Activated CD4-positive, alpha-beta T cell treated with anti-CD3 and anti-CD28 coated beads, Interleukin-2, amount 10 ng/mL, durations not matched to agents 24 days and 14 days (primary cell): ENCODE results near the gene EXPH5. TPM values are rescaled to one million over a fixed set of nuclear protein-coding genes. Genes with fewer than 3 reads are reported as not detected.
"Not testable (repeated sequence)": the region's sequence is repeated elsewhere in the genome, so short reads cannot be mapped to it uniquely, and the experiment has no call there.

Experiments used
- DNase-seq: peaks from one replicate; pipeline ENCODE4 v3.0.0; 2022
- H3K27ac Mint-ChIP-seq: one replicate; pipeline ENCODE4 v1.8.0; 2022; ENCODE audit warnings: mild to moderate bottlenecking, mixed read lengths
- H3K27me3 Mint-ChIP-seq: one replicate; pipeline ENCODE4 v1.8.0; 2022; ENCODE audit warnings: mixed read lengths
- H3K36me3 Mint-ChIP-seq: one replicate; pipeline ENCODE4 v1.8.0; 2022; ENCODE audit warnings: low read depth, mild to moderate bottlenecking, mixed read lengths
- H3K4me1 Mint-ChIP-seq: one replicate; pipeline ENCODE4 v1.8.0; 2021; ENCODE audit warnings: mixed read lengths
- H3K4me3 Mint-ChIP-seq: one replicate; pipeline ENCODE4 v1.8.0; 2022; ENCODE audit warnings: mild to moderate bottlenecking, moderate library complexity, mixed read lengths
- H3K9me3 Mint-ChIP-seq: one replicate; pipeline ENCODE4 v1.8.0; 2021; ENCODE audit warnings: mixed read lengths
- intact Hi-C: fragments of 100-400 bp; cut with micrococcal nuclease; formaldehyde crosslinking; loops from one replicate; pipeline ENCODE4 v1.15.1; 2023
- total RNA-seq: library from RNA; stranded (reverse); gene quantifications from 2 replicates; pipeline ENCODE4 v1.2.3, GENCODE V29; 2022

Gene EXPH5
- total RNA-seq, 1 donor from 2014 or later = 0.91 TPM

- peaks cover 8% of the 10 kb centered on the region for H3K4me1 Mint-ChIP-seq
- H3K4me3 Mint-ChIP-seq = no peak overlapping the region
- peaks cover 15% of the 10 kb centered on the region for H3K27me3 Mint-ChIP-seq
- no peak overlapping the region for H3K27ac Mint-ChIP-seq
- intact Hi-C loops = no loop called here
- DNase-seq = no peak
- H3K9me3 Mint-ChIP-seq = no peaks in the 10 kb centered on the region
- H3K36me3 Mint-ChIP-seq = no peaks in the 10 kb centered on the region
Measured at GRCh38 chr11:108617055-108617454, 23.5 kb upstream of the EXPH5 start.

DNA sequence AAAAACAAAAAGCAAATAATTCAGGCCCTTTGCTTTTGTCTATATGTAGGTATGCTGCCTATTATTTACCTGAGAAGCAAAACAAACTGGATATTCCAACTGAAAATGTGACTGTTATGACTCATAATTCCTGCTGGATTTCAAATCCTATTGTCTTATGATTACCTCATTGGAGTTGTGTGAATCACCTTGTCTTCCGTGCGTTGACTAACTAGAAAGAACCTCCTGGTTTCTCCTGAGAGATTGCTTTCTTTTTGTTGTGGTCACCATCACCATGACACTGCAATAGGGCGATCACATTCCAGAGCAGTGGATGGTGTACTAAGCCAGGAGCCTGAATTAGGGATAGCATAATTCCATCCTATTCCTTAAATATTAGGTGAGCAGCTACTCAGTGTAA lies 23.0 kb upstream of the EXPH5 start:
- peaks cover 15% of the 10 kb centered on the region for H3K27me3 Mint-ChIP-seq
- H3K4me1 Mint-ChIP-seq = peaks cover 7% of the 10 kb centered on the region
- H3K4me3 Mint-ChIP-seq = no peak overlapping the region
- intact Hi-C loops = no loop called here
- H3K36me3 Mint-ChIP-seq = no peaks in the 10 kb centered on the region
- H3K9me3 Mint-ChIP-seq = no peaks in the 10 kb centered on the region
- no peak overlapping the region for H3K27ac Mint-ChIP-seq
- no peak for DNase-seq

DNA sequence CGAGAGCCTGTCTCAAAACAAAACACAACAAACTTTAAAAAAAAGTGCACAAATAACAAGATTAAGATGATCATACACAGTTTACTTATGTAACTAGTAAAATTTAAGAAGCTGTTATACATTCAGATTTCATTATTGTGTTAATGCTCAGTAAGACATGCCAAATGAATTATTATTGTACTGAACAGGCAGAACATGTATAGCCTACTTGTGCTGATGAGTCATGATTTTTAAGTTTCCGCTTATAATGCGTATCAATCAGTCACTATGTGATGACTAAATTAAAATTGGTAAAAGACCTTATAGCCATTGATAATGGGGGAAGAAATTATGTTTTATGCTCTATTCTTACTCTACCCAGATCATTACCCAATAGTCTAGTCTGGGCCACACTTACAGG lies 20.5 kb upstream of the EXPH5 start:
- no peak overlapping the region for H3K27ac Mint-ChIP-seq
- no peak overlapping the region for H3K4me3 Mint-ChIP-seq
- DNase-seq = no peak
- peaks cover 13% of the 10 kb centered on the region for H3K27me3 Mint-ChIP-seq
- no peaks in the 10 kb centered on the region for H3K9me3 Mint-ChIP-seq
- no peaks in the 10 kb centered on the region for H3K4me1 Mint-ChIP-seq
- intact Hi-C loops = no loop called here
- H3K36me3 Mint-ChIP-seq = no peaks in the 10 kb centered on the region

DNA sequence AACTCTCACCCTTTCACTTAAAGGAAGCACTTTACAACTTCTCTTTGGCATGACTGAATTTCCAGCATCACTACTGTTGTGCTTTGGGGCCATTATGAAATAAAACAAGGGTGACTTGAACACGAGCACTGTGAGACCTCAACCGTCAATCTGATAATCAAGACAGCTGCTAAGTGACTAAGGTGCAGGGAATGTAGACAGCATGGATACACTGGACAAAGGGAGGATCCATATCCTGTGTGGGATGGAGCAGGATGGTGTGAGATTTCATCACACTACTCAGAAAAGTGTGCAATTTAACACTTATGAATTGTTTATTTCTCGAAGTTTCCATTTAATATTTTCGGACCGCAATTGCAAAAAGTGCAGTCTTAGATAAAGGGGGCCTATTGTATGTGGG lies 16.1 kb upstream of the EXPH5 start:
- intact Hi-C loops = no loop called here
- H3K4me3 Mint-ChIP-seq = no peak overlapping the region
- no peaks in the 10 kb centered on the region for H3K36me3 Mint-ChIP-seq
- no peaks in the 10 kb centered on the region for H3K4me1 Mint-ChIP-seq
- no peak overlapping the region for H3K27ac Mint-ChIP-seq
- peaks cover 20% of the 10 kb centered on the region for H3K27me3 Mint-ChIP-seq
- no peak for DNase-seq
- H3K9me3 Mint-ChIP-seq = no peaks in the 10 kb centered on the region

DNA sequence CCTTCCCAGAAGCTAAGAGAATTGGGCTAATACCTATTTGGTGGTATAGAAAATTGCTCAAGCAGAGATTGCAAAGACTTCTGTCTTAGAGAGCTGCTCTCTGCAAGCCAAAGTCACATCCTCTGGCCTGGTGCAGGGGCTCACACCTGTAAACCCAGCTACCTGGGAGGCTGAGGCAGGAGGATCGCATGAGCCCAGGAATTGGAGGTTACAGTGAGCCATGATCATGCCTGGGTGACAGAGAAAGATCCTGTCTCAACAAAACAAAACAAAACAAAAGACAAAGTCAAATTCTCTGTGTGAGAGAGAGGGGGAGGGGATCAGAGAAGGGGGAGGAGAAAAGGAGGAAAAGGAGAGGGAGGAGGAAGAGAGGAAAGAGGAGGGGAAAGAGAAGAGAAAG lies 15.0 kb upstream of the EXPH5 start:
- Mint-ChIP-seq H3K27ac (no peak overlapping the region), H3K27me3 (peaks cover 24% of the 10 kb centered on the region), H3K9me3 (no peaks in the 10 kb centered on the region), H3K36me3 (no peaks in the 10 kb centered on the region), H3K4me1 (no peaks in the 10 kb centered on the region), H3K4me3 (no peak overlapping the region)
- intact Hi-C loops = no loop called here
- DNase-seq = no peak

GRCh38 chr11:108606495-108607160 lies 13.1 kb upstream of the EXPH5 start:
- Mint-ChIP-seq H3K27me3 (peaks cover 33% of the 10 kb centered on the region), H3K27ac (no peak overlapping the region), H3K4me3 (no peak overlapping the region), H3K36me3 (no peaks in the 10 kb centered on the region), H3K4me1 (no peaks in the 10 kb centered on the region), H3K9me3 (no peaks in the 10 kb centered on the region)
- intact Hi-C loops = no loop called here
- DNase-seq = no peak

- H3K27me3 Mint-ChIP-seq = peaks cover 34% of the 10 kb centered on the region
- H3K9me3 Mint-ChIP-seq = no peaks in the 10 kb centered on the region
- intact Hi-C loops = no loop called here
- H3K4me1 Mint-ChIP-seq = no peaks in the 10 kb centered on the region
- no peak overlapping the region for H3K4me3 Mint-ChIP-seq
- no peak for DNase-seq
- no peaks in the 10 kb centered on the region for H3K36me3 Mint-ChIP-seq
- no peak overlapping the region for H3K27ac Mint-ChIP-seq
Measured at GRCh38 chr11:108606070-108606469, 12.5 kb upstream of the EXPH5 start.

GRCh38 chr11:108602818-108603217 lies 9.2 kb upstream of the EXPH5 start:
- H3K9me3 Mint-ChIP-seq, H3K4me1 Mint-ChIP-seq, H3K4me3 Mint-ChIP-seq, H3K27ac Mint-ChIP-seq, H3K36me3 Mint-ChIP-seq, DNase-seq, intact Hi-C loops: not testable (repeated sequence)
- peaks cover 48% of the 10 kb centered on the region for H3K27me3 Mint-ChIP-seq

DNA sequence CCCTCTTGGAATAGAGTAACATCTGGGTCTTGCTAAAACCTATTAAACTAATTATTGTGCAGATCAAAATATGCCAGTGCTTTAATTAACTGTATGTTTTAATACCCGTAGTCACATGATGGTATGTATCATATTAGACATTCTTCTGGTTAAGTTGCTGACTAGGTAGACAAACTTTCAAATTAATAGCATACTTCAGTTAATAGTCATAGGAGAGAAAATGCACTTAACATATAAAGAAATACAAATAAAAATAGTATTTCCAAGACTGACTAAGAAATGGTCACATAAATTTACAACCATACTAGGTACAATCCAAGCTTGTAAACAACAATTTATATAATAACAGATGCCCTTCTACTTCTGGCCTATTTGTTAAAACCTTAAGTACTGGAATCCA lies 7.6 kb upstream of the EXPH5 start:
- no peak overlapping the region for H3K27ac Mint-ChIP-seq
- H3K4me1 Mint-ChIP-seq = no peaks in the 10 kb centered on the region
- H3K36me3 Mint-ChIP-seq = no peaks in the 10 kb centered on the region
- peaks cover 43% of the 10 kb centered on the region for H3K27me3 Mint-ChIP-seq
- H3K4me3 Mint-ChIP-seq = no peak overlapping the region
- intact Hi-C loops = no loop called here
- no peak for DNase-seq
- no peaks in the 10 kb centered on the region for H3K9me3 Mint-ChIP-seq

DNA sequence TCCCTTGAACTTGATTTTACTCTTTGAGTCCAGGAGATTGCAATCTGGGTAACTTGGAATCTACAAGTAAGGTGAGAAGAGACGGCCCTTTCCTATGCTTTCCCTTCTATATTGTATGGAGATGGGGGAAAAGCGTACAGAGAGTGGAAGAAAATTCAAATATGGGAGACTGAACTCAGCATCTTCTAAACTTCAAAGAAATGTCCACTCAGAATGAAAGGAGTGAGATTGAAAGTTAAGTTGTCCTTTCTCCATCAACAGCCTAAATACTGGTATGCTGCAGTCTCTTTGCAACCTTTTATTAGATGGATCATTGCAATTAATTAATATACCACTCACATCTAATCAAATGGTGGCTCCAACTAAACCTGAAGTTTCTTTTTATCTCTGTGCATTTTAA lies 6.4 kb upstream of the EXPH5 start:
- intact Hi-C loops = no loop called here
- H3K27me3 Mint-ChIP-seq = peaks cover 50% of the 10 kb centered on the region
- no peak overlapping the region for H3K4me3 Mint-ChIP-seq
- no peaks in the 10 kb centered on the region for H3K36me3 Mint-ChIP-seq
- no peak for DNase-seq
- no peak overlapping the region for H3K27ac Mint-ChIP-seq
- H3K9me3 Mint-ChIP-seq = no peaks in the 10 kb centered on the region
- H3K4me1 Mint-ChIP-seq = no peaks in the 10 kb centered on the region

GRCh38 chr11:108597736-108598355 lies 4.3 kb upstream of the EXPH5 start:
- H3K27ac Mint-ChIP-seq = no peak overlapping the region
- no peak overlapping the region for H3K4me3 Mint-ChIP-seq
- no peak for DNase-seq
- no peaks in the 10 kb centered on the region for H3K9me3 Mint-ChIP-seq
- H3K36me3 Mint-ChIP-seq = no peaks in the 10 kb centered on the region
- H3K27me3 Mint-ChIP-seq = peaks cover 56% of the 10 kb centered on the region
- intact Hi-C loops = no loop called here
- peaks cover 10% of the 10 kb centered on the region for H3K4me1 Mint-ChIP-seq

- Mint-ChIP-seq H3K27ac (no peak overlapping the region), H3K36me3 (no peaks in the 10 kb centered on the region), H3K9me3 (no peaks in the 10 kb centered on the region), H3K4me3 (no peak overlapping the region), H3K4me1 (peaks cover 16% of the 10 kb centered on the region), H3K27me3 (peaks cover 59% of the 10 kb centered on the region)
- intact Hi-C loops = no loop called here
- DNase-seq = no peak
Measured at GRCh38 chr11:108596701-108597100, 3.1 kb upstream of the EXPH5 start.

DNA sequence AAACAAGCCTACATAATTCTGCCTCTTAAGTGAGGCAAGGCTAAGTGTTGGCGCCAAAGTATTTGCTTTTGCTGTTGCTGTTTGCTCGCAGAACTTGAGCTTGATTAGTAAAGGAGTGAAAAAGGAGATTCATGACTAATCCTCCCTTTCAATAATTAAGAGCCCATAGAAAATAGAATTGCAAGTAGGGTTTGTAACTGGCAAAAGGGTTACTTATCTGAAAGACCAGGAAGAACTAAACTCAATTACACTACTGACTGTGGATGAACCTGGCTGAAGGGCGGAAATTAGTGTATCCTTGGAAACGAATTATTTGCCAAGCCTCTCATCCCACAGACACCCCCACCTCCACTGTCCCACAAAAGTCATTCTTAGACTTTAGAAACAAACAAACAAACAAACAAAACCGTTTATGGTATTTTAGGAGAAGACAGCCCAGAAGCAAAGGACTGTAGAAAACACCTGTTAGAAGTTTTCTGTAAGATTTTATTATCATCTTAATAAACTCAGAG lies 411 bp upstream of the EXPH5 start:
- Mint-ChIP-seq H3K9me3 (no peaks in the 10 kb centered on the region), H3K27me3 (peaks cover 54% of the 10 kb centered on the region), H3K4me3 (peak overlapping the region; percentile 91), H3K4me1 (peaks cover 16% of the 10 kb centered on the region), H3K27ac (no peak overlapping the region), H3K36me3 (no peaks in the 10 kb centered on the region)
- intact Hi-C loops = loop anchor here (1.0 to 2.0 kb wide), 4 partner anchors 71 to 369 kb away; partner anchors contain the start of genes C11orf65 and DDX10
- no peak for DNase-seq

- Mint-ChIP-seq H3K27me3 (peaks cover 51% of the 10 kb centered on the region), H3K4me1 (peaks cover 16% of the 10 kb centered on the region), H3K9me3 (no peaks in the 10 kb centered on the region), H3K27ac (peak overlapping the region; percentile 72), H3K36me3 (no peaks in the 10 kb centered on the region), H3K4me3 (peak overlapping the region; percentile 91)
- DNase-seq = peak; percentile 77
- intact Hi-C loops = loop anchor here (1.0 to 2.0 kb wide), 4 partner anchors 72 to 367 kb away; partner anchors contain the start of genes C11orf65 and DDX10
Measured at GRCh38 chr11:108592591-108593213, 866 bp downstream of the EXPH5 start.
